ENCODE measurements around the gene GPR107. TPM values are rescaled to one million over a fixed set of nuclear protein-coding genes. Genes with fewer than 3 reads are reported as not detected.
A peak's percentile ranks its signal among the peaks of the same experiment; 100 is the strongest.

Gene GPR107
- total and polyA plus RNA-seq, 2 experiments from 2014 or later: 12.3 to 23.9 TPM

GRCh38 chr9:130069048-130069447 is 15.3 kb downstream of the GPR107 start:
- no peak overlapping the region for H3K4me3 ChIP-seq
- H3K9me3 ChIP-seq (ENCODE audit: low read depth): no peaks in the 10 kb centered on the region
- no peak for DNase-seq (ENCODE audit: low read depth in 1 of 2, low spot score in 1 of 2)
- H3K27ac ChIP-seq: no peak overlapping the region
- peaks cover 15% of the 10 kb centered on the region for H3K4me1 ChIP-seq (ENCODE audit: low read depth)
- no peaks in the 10 kb centered on the region for H3K27me3 ChIP-seq
- H3K36me3 ChIP-seq: no peaks in the 10 kb centered on the region
- TF ChIP-seq CTCF (IDR thresholded peaks at IDR 0.05; ENCODE audit: low read depth, low read length): no peak

- H3K27ac ChIP-seq: peak overlapping the region; percentile 93
- no peaks in the 10 kb centered on the region for H3K9me3 ChIP-seq (ENCODE audit: low read depth)
- H3K36me3 ChIP-seq: peaks cover 13% of the 10 kb centered on the region
- H3K27me3 ChIP-seq: no peaks in the 10 kb centered on the region
- peaks cover 23% of the 10 kb centered on the region for H3K4me1 ChIP-seq (ENCODE audit: low read depth)
- no peak overlapping the region for H3K4me3 ChIP-seq
- DNase-seq (ENCODE audit: low read depth in 1 of 2, low spot score in 1 of 2): peak in 1 of 2 donors; percentile 46
- no peak for TF ChIP-seq CTCF (IDR thresholded peaks at IDR 0.05; ENCODE audit: low read depth, low read length)
Measured at GRCh38 chr9:130072515-130073235, 19.0 kb downstream of the GPR107 start.

- Histone ChIP-seq H3K27ac (peak overlapping the region; percentile 93), H3K9me3 (ENCODE audit: low read depth) (no peaks in the 10 kb centered on the region), H3K36me3 (peaks cover 14% of the 10 kb centered on the region), H3K4me1 (ENCODE audit: low read depth) (peaks cover 23% of the 10 kb centered on the region), H3K4me3 (no peak overlapping the region), H3K27me3 (no peaks in the 10 kb centered on the region)
- peak; percentile 50 to 87 for DNase-seq (ENCODE audit: low read depth in 1 of 2, low spot score in 1 of 2)
- TF ChIP-seq CTCF (IDR thresholded peaks at IDR 0.05; ENCODE audit: low read depth, low read length): no peak
Measured at GRCh38 chr9:130073373-130073772, 19.7 kb downstream of the GPR107 start.

- Histone ChIP-seq H3K4me3 (no peak overlapping the region), H3K27me3 (no peaks in the 10 kb centered on the region), H3K9me3 (ENCODE audit: low read depth) (no peaks in the 10 kb centered on the region), H3K4me1 (ENCODE audit: low read depth) (peaks cover 13% of the 10 kb centered on the region), H3K36me3 (peaks cover 27% of the 10 kb centered on the region), H3K27ac (no peak overlapping the region)
- no peak for TF ChIP-seq CTCF (IDR thresholded peaks at IDR 0.05; ENCODE audit: low read depth, low read length)
- DNase-seq (ENCODE audit: low read depth in 1 of 2, low spot score in 1 of 2): no peak
Measured at GRCh38 chr9:130078547-130078946, 24.8 kb downstream of the GPR107 start.

GRCh38 chr9:130084337-130084736 is 30.6 kb downstream of the GPR107 start:
- H3K4me3 ChIP-seq: no peak overlapping the region
- TF ChIP-seq CTCF (IDR thresholded peaks at IDR 0.05; ENCODE audit: low read depth, low read length): no peak
- no peaks in the 10 kb centered on the region for H3K4me1 ChIP-seq (ENCODE audit: low read depth)
- no peak for DNase-seq (ENCODE audit: low read depth in 1 of 2, low spot score in 1 of 2)
- no peaks in the 10 kb centered on the region for H3K9me3 ChIP-seq (ENCODE audit: low read depth)
- no peaks in the 10 kb centered on the region for H3K27me3 ChIP-seq
- no peak overlapping the region for H3K27ac ChIP-seq
- peaks cover 17% of the 10 kb centered on the region for H3K36me3 ChIP-seq
